ENCODE data around the gene GLA.

Gene GLA

DNA sequence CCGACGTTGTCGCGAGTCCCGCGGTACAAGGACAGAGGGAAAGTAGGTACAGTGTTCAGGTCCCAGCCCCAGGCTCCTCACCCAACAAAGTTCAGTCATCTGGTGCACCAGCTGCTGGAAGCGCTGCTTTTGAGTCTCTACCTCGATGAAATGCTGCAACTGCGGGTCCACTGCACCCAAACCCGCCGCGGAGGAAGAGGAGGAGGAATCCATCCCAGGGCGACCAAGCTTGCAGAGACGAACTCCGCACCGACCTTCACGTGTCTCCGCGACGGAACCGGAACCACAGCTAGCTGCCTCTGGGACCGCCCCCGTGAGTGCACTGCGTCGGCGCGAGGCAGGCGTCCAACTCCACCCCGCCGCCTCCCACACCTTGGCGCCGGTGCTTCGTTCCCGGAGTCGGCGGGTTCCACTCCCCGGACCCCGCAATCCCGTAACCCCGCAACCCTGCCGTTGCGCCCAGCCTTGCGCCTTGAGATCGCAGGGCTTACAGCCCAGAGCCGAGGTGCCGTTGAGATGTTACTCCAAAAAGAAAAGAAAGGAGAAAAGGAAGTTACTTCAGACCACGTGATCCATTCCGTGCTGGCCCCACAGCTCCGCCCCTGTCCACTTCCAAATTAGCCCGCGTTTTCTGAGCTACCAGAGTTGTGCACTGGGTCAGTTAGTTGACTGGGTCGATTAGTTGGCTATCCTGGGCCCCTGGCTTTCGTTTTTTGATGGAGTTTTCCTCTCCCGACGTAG lies 59.1 kb downstream of the GLA start, which contains the start of gene TIMM8A:
Gene TIMM8A, minus strand, starts transcription at position 291 of the 741 bp plus-strand sequence. Its CDS starts 78 bp downstream, at position 213.
- peak within 1 kb of the TSS; percentile 82 for H3K4me3 ChIP-seq (ENCODE audit: low read depth, low read length)
- TF ChIP-seq, protein P1, sequence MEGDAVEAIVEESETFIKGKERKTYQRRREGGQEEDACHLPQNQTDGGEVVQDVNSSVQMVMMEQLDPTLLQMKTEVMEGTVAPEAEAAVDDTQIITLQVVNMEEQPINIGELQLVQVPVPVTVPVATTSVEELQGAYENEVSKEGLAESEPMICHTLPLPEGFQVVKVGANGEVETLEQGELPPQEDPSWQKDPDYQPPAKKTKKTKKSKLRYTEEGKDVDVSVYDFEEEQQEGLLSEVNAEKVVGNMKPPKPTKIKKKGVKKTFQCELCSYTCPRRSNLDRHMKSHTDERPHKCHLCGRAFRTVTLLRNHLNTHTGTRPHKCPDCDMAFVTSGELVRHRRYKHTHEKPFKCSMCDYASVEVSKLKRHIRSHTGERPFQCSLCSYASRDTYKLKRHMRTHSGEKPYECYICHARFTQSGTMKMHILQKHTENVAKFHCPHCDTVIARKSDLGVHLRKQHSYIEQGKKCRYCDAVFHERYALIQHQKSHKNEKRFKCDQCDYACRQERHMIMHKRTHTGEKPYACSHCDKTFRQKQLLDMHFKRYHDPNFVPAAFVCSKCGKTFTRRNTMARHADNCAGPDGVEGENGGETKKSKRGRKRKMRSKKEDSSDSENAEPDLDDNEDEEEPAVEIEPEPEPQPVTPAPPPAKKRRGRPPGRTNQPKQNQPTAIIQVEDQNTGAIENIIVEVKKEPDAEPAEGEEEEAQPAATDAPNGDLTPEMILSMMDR (IDR thresholded peaks at IDR 0.05; ENCODE audit: control insufficient read depth, extremely low read depth, insufficient read depth), result no peak
- peak; percentile 46 for DNase-seq (ENCODE audit: low read depth)

DNA sequence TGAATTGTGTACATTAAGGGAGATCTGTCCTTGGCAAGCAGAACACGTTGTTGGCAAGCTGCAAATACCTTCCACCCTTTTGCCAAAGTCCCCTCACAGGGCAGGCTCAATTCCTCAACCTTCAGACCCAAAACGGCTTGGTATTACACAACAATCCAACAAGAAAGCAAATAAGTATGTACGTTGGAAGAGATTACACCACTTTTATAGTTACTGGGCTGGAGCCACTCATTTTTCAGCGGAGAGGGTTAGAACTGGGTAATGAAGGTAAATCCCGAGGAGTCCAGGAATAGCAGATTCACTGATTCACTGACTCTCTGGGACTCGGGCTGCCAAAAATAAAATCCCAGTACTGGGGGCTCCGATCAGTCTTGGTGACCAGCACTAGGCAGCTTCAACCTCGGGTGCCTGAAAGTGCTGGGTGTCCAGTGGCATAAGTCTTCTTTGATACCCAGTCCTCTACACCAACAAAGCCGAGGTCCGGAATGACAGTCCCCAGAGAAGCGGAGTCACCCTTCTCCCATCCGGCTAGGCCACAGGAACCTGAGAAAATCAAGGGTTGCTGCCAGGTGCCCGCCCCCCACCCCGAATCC lies 59.8 kb downstream of the GLA start:
- DNase-seq (ENCODE audit: low read depth), result no peak
- TF ChIP-seq, protein P1 (IDR thresholded peaks at IDR 0.05; ENCODE audit: control insufficient read depth, extremely low read depth, insufficient read depth), result no peak
- H3K4me3 ChIP-seq (ENCODE audit: low read depth, low read length), result peak overlapping the region; percentile 82
